HG03558 (cell line): ENCODE results near the gene OCEL1.
"Not testable (repeated sequence)": the region's sequence is repeated elsewhere in the genome, so short reads cannot be mapped to it uniquely, and the experiment has no call there.

Source experiments
- ATAC-seq: cut with Tn5 transposase; IDR thresholded peaks from one replicate; pipeline ENCODE4 v1.9.1; 2021; ENCODE audit warnings: moderate number of reproducible peaks; ENCODE audit not compliant: unreplicated experiment; ENCODE audit errors: extremely low read depth

Gene OCEL1, protein sequence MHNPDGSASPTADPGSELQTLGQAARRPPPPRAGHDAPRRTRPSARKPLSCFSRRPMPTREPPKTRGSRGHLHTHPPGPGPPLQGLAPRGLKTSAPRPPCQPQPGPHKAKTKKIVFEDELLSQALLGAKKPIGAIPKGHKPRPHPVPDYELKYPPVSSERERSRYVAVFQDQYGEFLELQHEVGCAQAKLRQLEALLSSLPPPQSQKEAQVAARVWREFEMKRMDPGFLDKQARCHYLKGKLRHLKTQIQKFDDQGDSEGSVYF

GRCh38 chr19:17226002-17226933 lies at the start of gene OCEL1:
OCEL1 (plus strand) TSS chr19:17226226; CDS start chr19:17226248, 22 bp downstream.
- peak; percentile 79 for ATAC-seq

DNA sequence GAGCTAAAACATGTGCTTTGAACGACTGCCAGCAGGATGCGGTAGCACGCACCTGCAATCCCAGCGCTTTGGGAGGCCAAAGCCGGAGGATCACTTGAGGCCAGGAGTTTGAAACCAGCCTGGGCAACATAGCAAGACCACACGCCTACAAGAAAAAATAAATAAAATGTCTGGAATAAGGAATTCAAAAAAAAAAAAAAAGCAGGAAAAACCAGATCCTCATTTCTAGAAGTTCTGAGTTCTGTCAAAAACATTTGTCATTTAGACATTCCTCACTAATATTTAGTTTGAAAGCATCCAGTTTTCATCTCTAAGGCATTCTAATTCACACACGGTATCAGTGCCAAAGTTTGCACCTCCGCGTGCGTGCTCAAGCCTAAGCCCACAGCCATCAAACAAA lies 47.7 kb upstream of the OCEL1 start:
- ATAC-seq: no peak

DNA sequence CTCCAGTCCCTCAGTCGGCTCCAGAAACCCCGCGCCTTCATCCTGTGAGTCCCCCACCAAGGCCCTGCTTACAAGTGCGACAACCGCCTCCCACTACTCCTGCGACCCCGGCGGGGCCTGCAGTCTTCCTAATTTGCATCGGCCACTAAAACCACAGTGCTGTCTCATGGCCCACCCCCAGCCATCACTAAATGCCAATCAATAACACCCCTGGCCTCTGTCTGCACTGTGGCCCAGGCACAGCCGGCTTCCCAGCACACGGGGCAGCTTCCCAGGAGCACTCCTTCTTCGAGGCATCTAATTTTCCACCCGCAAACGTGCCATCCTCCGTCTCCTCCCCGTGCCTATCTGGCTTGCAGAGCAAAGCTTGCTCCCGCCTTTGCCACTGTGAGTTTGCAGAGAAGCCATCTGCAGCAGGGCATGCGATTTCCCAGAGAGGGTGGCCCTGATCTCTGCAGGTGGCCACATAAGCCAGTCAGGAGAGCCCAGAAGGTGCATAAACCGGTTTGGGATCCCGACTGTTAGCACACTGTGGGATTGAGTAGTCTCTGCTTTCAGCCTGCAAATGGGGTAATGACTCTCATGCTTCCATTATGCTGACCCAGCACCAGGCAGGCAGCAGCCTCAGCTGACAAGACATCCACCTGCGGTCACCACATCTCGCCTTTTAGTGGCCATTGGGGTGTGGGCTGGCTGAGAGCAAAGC lies 44.9 kb upstream of the OCEL1 start:
- no peak for ATAC-seq

DNA sequence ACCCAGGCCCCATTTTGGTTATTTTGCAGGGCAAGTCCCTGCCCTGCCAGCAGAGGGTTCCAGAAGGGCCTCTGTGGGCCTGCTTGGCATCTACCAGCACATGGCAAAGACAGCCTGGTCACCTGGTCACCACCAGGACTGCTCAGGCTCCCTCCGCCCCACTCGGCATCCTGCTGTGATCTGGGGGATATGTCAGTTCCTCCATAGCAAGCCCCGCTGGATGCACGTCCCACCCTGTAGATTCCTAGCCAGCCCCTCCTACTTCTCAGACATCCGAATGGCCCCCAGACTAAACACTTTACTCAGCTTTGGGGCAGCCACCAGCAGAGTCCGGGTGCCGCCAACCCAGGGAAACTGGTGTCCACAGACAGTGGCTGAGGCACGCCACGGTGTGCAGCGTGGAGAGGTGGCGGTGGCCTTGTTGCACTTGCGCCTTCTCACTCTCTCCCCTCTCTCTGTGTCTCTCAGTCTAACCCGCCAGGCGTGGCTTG lies 42.7 kb upstream of the OCEL1 start:
- no peak for ATAC-seq

- ATAC-seq: no peak
Observed at GRCh38 chr19:17183858-17184321, 42.1 kb upstream of the OCEL1 start.

DNA sequence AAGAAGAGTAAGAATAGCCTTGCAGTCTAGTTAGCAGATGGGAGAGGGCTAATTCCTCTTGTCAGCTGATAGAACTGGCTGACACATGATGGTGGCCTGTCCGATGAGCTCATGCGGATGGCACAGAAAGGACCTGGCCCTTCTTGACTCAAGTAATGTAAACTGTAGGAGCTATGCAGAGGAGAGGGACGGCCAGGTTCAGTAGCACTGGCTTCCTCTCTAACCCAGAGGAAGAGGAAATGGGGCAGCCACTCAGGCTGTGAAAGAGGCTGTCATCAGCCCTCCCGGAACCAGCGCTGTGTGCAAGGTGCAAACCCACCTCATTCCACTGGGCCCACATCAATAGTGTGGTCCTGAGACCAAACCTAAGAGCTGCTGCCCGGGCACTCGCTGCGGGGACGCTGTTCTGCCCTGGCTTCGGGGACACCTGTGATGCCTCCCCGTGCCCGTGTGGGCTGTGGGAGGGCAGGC lies 41.6 kb upstream of the OCEL1 start:
- ATAC-seq: no peak

- no peak for ATAC-seq
Observed at GRCh38 chr19:17185590-17185989, 40.4 kb upstream of the OCEL1 start.

DNA sequence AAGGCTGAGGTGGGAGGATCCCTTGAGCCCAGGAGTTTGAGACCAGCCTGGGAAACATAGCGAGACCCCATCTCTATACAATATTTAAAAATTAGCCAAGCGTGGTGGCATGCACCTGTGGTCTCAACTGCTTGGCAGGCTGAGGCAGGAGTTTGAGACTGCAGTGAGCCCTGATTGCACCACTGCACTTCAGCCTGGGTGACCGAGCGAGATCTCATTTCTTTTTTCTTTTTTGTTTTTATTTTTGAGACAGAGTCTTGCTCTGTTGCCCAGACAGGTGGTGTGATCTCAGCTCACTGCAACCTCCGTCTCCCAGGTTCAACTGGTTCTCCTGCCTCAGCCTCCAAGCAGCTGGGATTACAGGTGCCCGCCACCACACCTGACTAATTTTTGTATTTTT lies 34.3 kb upstream of the OCEL1 start:
- not testable (repeated sequence) for ATAC-seq

- no peak for ATAC-seq
Observed at GRCh38 chr19:17192751-17193150, 33.3 kb upstream of the OCEL1 start.

- ATAC-seq: no peak
Observed at GRCh38 chr19:17194608-17195007, 31.4 kb upstream of the OCEL1 start.

DNA sequence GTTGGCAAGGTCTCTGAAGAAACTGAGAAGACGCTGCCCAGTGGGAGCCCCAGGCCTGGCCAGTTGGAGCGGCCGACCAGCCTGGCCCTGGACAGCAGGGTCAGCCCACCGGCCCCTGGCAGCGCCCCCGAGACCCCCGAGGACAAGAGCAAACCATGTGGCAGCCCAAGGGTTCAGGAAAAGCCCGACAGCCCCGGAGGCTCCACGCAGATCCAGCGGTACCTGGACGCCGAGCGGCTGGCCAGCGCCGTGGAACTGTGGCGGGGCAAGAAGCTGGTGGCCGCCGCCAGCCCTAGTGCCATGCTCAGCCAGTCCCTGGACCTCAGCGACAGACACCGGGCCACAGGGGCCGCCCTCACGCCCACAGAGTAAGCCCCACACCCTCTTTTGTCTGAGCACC lies 30.9 kb upstream of the OCEL1 start:
- no peak for ATAC-seq

DNA sequence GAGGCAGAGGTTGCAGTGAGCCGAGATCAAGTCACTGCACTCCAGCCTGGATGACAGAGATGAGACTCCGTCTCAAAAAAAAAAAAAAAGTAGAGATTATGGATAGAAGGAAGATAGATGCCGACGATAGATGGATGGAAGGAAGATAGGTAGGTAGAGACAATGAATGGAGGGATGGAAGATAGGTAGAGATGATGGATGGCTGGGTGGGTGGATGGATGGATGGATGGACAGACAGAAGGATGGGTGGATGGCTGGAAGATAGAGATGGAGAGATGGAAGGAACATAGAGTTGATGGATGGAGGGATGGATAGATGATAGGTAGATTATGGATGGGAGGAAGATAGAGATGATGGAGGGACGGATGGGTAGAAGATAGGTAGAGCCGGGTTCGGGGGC lies 29.4 kb upstream of the OCEL1 start:
- no peak for ATAC-seq

DNA sequence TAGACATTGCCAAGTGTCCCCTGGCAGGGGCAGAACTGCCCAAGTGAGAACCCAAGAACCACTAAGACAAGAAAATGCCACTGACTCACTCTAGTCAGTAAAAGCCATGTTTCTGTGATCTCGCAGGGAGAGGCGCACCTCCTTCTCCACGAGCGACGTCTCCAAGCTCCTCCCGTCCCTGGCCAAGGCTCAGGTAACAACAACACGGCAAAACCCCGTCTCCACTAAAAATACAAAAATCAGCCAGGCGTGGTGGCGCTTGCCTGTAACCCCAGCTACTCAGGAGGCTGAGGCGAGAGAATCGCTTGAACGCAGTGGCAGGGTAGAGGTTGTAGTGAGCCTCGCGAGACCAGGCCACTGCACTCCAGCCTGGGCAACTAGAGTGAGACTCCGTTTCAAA lies 28.4 kb upstream of the OCEL1 start:
- ATAC-seq: no peak

DNA sequence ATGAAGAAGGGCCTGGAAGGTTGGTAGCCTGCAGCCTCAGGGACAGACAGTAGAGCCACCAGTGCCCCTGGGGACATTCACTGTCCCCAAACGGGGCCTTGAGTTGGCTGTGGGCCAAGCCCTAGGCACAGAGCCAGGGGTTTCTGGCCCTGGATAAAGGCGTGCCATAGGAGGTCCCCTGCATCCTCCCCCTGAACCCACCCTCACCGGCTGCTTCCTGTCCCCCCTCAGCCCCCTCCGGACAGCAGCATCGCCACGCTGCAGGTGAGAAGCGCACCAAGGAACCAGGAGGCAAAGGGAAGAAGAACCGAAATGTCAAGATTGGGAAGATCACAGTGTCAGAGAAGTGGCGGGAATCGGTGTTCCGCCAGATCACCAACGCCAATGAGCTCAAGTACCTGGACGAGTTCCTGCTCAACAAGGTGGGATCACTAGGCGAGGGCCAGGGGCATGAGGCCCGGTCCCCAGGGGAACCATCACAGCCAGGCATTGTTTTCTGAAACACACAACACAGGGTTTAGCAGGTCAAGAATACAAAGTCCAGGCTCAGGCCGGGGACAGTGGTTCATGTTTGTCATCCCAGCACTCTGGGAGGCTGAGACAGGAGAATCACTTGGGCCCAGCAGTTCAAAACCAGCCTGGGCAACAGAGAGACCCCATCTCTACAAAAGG lies 25.5 kb upstream of the OCEL1 start:
- no peak for ATAC-seq

DNA sequence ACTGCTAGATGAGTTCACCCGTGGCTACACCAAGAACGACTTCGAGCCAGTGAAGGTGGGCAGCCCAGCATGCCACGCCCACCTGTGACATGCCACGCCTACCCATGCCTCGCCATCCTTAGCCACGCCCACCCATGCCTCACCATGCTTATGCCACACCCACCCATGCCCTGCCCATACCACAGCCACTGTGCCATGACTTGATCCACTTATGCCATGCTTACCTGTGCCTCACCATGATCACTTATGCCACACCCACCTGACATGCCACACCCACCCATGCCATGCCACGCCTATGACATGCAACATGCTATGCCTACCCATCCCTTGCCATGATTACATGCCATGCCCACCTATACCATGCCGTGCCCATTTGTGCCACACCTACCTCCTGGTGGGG lies 23.8 kb upstream of the OCEL1 start:
- no peak for ATAC-seq

GRCh38 chr19:17202713-17203112 lies 23.3 kb upstream of the OCEL1 start:
- no peak for ATAC-seq

- no peak for ATAC-seq
Observed at GRCh38 chr19:17205237-17206140, 20.5 kb upstream of the OCEL1 start.

DNA sequence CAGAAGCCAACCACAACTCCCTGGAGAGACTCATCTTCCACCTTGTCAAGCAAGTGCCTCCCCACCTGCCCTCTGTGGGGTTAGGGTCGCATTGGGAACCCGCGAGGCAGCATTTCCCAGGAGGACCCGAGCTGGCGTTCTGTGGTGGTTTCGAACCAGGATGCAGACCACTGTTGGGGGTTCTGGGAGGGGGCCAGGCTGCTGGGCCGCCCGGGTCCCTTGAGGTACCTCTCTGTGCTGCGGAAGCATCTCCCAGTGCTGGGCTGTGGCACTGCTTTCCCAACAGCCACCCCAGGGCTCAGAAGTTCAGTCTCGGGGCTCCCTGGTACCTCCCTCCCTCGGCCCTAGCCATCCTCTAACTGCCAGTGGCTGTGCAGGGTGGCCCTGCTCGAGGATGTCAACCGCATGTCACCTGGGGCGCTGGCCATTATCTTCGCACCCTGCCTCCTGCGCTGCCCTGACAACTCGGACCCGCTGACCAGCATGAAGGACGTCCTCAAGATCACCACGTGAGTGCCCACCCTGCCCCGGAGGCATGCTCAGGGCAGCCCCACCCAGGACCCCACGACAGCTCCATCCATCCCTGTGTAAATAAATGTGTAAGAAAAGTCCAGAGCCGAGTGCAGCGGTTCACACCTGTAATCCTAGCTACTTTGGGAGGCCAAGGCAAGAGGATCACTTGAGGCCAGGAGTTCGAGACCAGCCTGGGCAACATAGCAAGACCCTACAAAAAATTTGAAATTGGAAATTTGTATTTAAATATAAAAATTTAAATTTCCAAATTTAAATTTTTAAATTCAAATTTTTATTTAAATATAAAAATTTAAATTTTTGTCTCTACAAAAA lies 19.1 kb upstream of the OCEL1 start:
- ATAC-seq: no peak
